NCI-H146 (cell line): ENCODE measurements around the gene SNX30.
"Not testable (repeated sequence)": the region's sequence is repeated elsewhere in the genome, so short reads cannot be mapped to it uniquely, and the experiment has no call there.

Experiments
- DNase-seq: peaks from one replicate; lab custom pipeline; 2025; lab: John Stamatoyannopoulos, UW

The SNX30 gene

GRCh38 chr9:112750016-112750763 is at the start of gene SNX30:
Gene SNX30, plus strand, starts transcription at chr9:112750760. Its CDS starts 242 bp downstream, at chr9:112751002.
- peak; percentile 85 for DNase-seq

GRCh38 chr9:112703304-112703703 is 47.3 kb upstream of the SNX30 start:
- no peak for DNase-seq

- DNase-seq = no peak
Observed at GRCh38 chr9:112705768-112706427, 44.7 kb upstream of the SNX30 start.

GRCh38 chr9:112711050-112711689 is 39.4 kb upstream of the SNX30 start:
- no peak for DNase-seq

- DNase-seq = no peak
Observed at GRCh38 chr9:112712678-112713077, 37.9 kb upstream of the SNX30 start.

GRCh38 chr9:112717661-112718331 is 32.8 kb upstream of the SNX30 start, which contains the start of gene INIP:
Gene INIP, minus strand, starts transcription at chr9:112718117. Its CDS starts 1,632 bp downstream, at chr9:112716485.
- DNase-seq = peak; percentile 95

GRCh38 chr9:112719241-112719691 is 31.3 kb upstream of the SNX30 start:
- DNase-seq = no peak

GRCh38 chr9:112719696-112720095 is 30.9 kb upstream of the SNX30 start:
- DNase-seq = no peak

GRCh38 chr9:112720113-112720780 is 30.3 kb upstream of the SNX30 start:
- no peak for DNase-seq

GRCh38 chr9:112722749-112723148 is 27.8 kb upstream of the SNX30 start:
- DNase-seq = not testable (repeated sequence)

- DNase-seq = no peak
Observed at GRCh38 chr9:112725961-112726360, 24.6 kb upstream of the SNX30 start.

GRCh38 chr9:112726428-112726827 is 24.1 kb upstream of the SNX30 start:
- no peak for DNase-seq

- no peak for DNase-seq
Observed at GRCh38 chr9:112728401-112728800, 22.2 kb upstream of the SNX30 start.

GRCh38 chr9:112731971-112732370 is 18.6 kb upstream of the SNX30 start:
- DNase-seq = no peak

- no peak for DNase-seq
Observed at GRCh38 chr9:112734892-112735291, 15.7 kb upstream of the SNX30 start.

GRCh38 chr9:112743216-112743836 is 7.2 kb upstream of the SNX30 start:
- DNase-seq = no peak

GRCh38 chr9:112744177-112744576 is 6.4 kb upstream of the SNX30 start:
- DNase-seq = no peak

GRCh38 chr9:112747094-112747493 is 3.5 kb upstream of the SNX30 start:
- no peak for DNase-seq

- no peak for DNase-seq
Observed at GRCh38 chr9:112750764-112751055, 150 bp downstream of the SNX30 start.

- peak; percentile 62 for DNase-seq
Observed at GRCh38 chr9:112751056-112751795, 666 bp downstream of the SNX30 start.
